ENCODE measurements around the gene HSPA12A.

DNA sequence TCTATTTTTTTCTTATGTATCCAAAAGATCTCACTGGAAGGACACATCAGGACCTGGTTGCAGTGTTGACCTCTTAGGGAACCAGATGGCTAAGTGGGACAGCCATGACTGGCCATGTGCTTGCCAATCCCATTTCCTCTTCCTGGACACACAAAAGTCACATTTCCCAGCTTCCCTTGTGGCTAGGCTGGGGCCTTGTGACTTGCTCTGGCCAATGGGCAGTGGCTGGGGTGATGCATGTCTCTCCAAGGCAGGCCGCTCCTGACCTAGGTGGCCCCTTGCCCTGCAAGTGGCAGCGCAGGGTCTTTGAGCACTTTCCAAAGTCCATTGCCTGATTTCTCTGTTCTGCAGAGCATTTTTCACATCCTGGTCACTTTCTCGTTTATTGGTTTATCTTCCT is 41.7 kb upstream of the HSPA12A start:
- TF ChIP-seq, protein P1, sequence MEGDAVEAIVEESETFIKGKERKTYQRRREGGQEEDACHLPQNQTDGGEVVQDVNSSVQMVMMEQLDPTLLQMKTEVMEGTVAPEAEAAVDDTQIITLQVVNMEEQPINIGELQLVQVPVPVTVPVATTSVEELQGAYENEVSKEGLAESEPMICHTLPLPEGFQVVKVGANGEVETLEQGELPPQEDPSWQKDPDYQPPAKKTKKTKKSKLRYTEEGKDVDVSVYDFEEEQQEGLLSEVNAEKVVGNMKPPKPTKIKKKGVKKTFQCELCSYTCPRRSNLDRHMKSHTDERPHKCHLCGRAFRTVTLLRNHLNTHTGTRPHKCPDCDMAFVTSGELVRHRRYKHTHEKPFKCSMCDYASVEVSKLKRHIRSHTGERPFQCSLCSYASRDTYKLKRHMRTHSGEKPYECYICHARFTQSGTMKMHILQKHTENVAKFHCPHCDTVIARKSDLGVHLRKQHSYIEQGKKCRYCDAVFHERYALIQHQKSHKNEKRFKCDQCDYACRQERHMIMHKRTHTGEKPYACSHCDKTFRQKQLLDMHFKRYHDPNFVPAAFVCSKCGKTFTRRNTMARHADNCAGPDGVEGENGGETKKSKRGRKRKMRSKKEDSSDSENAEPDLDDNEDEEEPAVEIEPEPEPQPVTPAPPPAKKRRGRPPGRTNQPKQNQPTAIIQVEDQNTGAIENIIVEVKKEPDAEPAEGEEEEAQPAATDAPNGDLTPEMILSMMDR (conservative IDR thresholded peaks at IDR 0.05; ENCODE audit: low read depth, low read length) = no peak
- no peak for TF ChIP-seq EZH2 (IDR thresholded peaks at IDR 0.05; ENCODE audit: borderline replicate concordance, low read depth, low read length, poor library complexity, severe bottlenecking)

All from A673 (cell line).